GM12875 (cell line): Measurements from ENCODE around the gene KIRREL1.

Experiments used
- H3K4me3 ChIP-seq: one replicate; pipeline ENCODE4 v1.5.1; 2011; ENCODE audit warnings: low read depth, low read length, control low read depth
- CTCF ChIP-seq: IDR thresholded peaks from 2 replicates; pipeline ENCODE4 v1.5.1; 2011; ENCODE audit warnings: low read depth, mild to moderate bottlenecking, control low read depth, inconsistent platforms, low read length, moderate library complexity, borderline replicate concordance; ENCODE audit not compliant: insufficient read depth

Gene KIRREL1

GRCh38 chr1:158145173-158145719 is 151.8 kb downstream of the KIRREL1 start:
- H3K4me3 ChIP-seq, result no peak overlapping the region
- TF ChIP-seq CTCF, result no peak

GRCh38 chr1:158146165-158146564 is 152.7 kb downstream of the KIRREL1 start:
- no peak overlapping the region for H3K4me3 ChIP-seq
- no peak for TF ChIP-seq CTCF

GRCh38 chr1:158146739-158147138 is 153.3 kb downstream of the KIRREL1 start:
- H3K4me3 ChIP-seq, result no peak overlapping the region

GRCh38 chr1:158147401-158147800 is 154.0 kb downstream of the KIRREL1 start:
- H3K4me3 ChIP-seq, result no peak overlapping the region

More at GRCh38 chr1:158146739-158147138, 153.3 kb downstream of the KIRREL1 start:
- no peak for TF ChIP-seq CTCF

GRCh38 chr1:158147869-158148268 is 154.4 kb downstream of the KIRREL1 start:
- TF ChIP-seq CTCF, result no peak

More at GRCh38 chr1:158147401-158147800, 154.0 kb downstream of the KIRREL1 start:
- TF ChIP-seq CTCF, result no peak

GRCh38 chr1:158148468-158148867 is 155.0 kb downstream of the KIRREL1 start:
- TF ChIP-seq CTCF, result no peak
- no peak overlapping the region for H3K4me3 ChIP-seq

More at GRCh38 chr1:158147869-158148268, 154.4 kb downstream of the KIRREL1 start:
- no peak overlapping the region for H3K4me3 ChIP-seq

GRCh38 chr1:158149175-158149574 is 155.7 kb downstream of the KIRREL1 start:
- TF ChIP-seq CTCF, result no peak
- peak overlapping the region; percentile 52 for H3K4me3 ChIP-seq
